Activated CD4-positive, alpha-beta T cell treated with anti-CD3 and anti-CD28 coated beads, Interleukin-2, amount 10 ng/mL, durations not matched to agents 7 days and 5 days (primary cell): ENCODE results near the gene MIA2. TPM values are rescaled to one million over a fixed set of nuclear protein-coding genes. Genes with fewer than 3 reads are reported as not detected.
A peak's percentile ranks its signal among the peaks of the same experiment; 100 is the strongest.
"Not testable (repeated sequence)": the region's sequence is repeated elsewhere in the genome, so short reads cannot be mapped to it uniquely, and the experiment has no call there.

Experiments
- CTCF ChIA-PET: fragments of 350-600 bp; sonication (Branson Sonifier 250); formaldehyde crosslinking; loops from one replicate; lab custom pipeline; 2021; ENCODE audit warnings: antibody characterized with exemption; lab: Charles Lee
- POLR2A ChIA-PET: fragments of 350-600 bp; sonication (Branson Sonifier 250); formaldehyde crosslinking; loops from one replicate; lab custom pipeline; 2021; ENCODE audit warnings: antibody characterized with exemption; lab: Charles Lee
- DNase-seq: peaks from one replicate; pipeline ENCODE4 v3.0.0-alpha.2; 2020
- H3K27ac Mint-ChIP-seq: one replicate; pipeline ENCODE4 v1.8.0; 2021; ENCODE audit warnings: mild to moderate bottlenecking, moderate library complexity, mixed read lengths
- H3K27me3 Mint-ChIP-seq: one replicate; pipeline ENCODE4 v1.8.0; 2021; ENCODE audit warnings: mixed read lengths
- H3K36me3 Mint-ChIP-seq: one replicate; pipeline ENCODE4 v1.8.0; 2021; ENCODE audit warnings: low read depth, mixed read lengths
- H3K4me1 Mint-ChIP-seq: one replicate; pipeline ENCODE4 v1.8.0; 2021; ENCODE audit warnings: mixed read lengths
- H3K4me3 Mint-ChIP-seq: one replicate; pipeline ENCODE4 v1.8.0; 2021; ENCODE audit warnings: mild to moderate bottlenecking, moderate library complexity, mixed read lengths
- H3K9me3 Mint-ChIP-seq: one replicate; pipeline ENCODE4 v1.8.0; 2021; ENCODE audit warnings: mixed read lengths
- total RNA-seq, 2 experiments: library from RNA; stranded (reverse); gene quantifications; one replicate each; pipeline ENCODE4 v1.2.3, GENCODE V29; 2021

MIA2 gene
- total RNA-seq, 2 experiments from 2014 or later = 25.5 to 28.2 TPM

DNA sequence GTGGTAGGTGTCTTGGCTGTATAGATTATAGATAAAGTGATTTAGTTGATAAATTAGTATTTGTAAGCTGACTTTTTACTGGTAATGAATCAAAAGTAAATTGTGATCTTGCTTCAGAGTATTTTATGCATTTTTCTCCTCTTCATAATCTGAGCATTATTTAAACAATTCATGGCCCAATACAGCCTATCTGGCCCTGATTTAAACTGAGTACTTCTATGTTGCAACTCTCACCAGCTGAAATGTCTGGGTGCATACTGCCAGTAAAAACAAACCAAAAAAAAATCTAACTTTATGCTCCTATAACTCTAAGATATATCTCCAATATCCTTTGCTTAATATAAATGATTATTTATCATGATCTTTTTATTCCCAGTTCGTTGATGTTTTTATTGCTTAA lies 86.6 kb downstream of the MIA2 start:
- H3K27me3 Mint-ChIP-seq = no peaks in the 10 kb centered on the region
- H3K4me1 Mint-ChIP-seq = no peaks in the 10 kb centered on the region
- H3K36me3 Mint-ChIP-seq = peaks cover 39% of the 10 kb centered on the region
- DNase-seq = no peak
- CTCF ChIA-PET = interaction anchor here (0.6 kb wide), 1 partner anchor 78 kb away, joined by 5 read pairs; no protein-coding TSS in a partner anchor
- H3K27ac Mint-ChIP-seq = no peak overlapping the region
- POLR2A ChIA-PET = no interaction called here
- no peak overlapping the region for H3K4me3 Mint-ChIP-seq
- no peaks in the 10 kb centered on the region for H3K9me3 Mint-ChIP-seq

DNA sequence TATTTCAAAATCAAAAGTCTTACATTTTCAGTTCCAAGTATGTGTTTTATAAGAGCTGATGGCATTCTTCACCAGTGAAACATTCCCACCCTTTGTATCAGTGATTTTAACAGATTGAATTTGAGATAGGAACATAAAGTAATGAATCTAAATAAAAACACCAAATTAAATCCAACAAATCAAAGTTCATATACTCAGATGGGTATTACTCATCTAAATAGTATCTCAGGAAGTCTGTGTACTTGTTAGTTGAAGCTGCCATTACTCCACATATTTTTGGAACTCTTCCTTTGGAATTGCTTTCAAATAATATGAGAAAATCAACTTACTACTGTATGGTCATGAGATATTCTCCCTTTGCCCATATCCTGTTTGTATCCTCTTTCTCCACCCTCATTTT lies 89.1 kb downstream of the MIA2 start:
- DNase-seq = no peak
- ChIA-PET CTCF (interaction anchor here (0.6 to 0.8 kb wide), 3 partner anchors 12 to 241 kb away, joined by 3 read pairs; no protein-coding TSS in a partner anchor), POLR2A (no interaction called here)
- Mint-ChIP-seq H3K27me3 (no peaks in the 10 kb centered on the region), H3K4me3 (no peak overlapping the region), H3K4me1 (no peaks in the 10 kb centered on the region), H3K27ac (no peak overlapping the region), H3K36me3 (peaks cover 39% of the 10 kb centered on the region), H3K9me3 (no peaks in the 10 kb centered on the region)

DNA sequence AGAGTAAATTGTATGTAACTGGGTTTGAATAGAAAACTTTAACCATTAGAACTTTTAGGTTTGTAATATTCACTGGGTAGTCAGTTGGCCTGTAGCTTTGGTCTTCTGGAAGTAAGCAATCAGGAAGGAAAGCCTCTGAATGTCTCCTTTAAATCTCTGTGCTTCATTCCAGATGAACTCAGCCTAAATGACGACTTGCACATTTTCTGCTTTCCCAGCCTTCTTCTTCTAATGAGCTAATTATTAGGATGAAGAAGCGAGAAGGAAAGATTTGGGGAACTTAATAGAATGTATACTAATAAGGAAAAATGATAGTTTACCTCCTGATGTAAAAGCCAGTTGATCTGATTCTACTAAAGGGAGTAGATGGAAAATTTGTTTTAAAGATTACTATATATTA lies 90.4 kb downstream of the MIA2 start:
- ChIA-PET CTCF (interaction anchor here (0.5 to 1.2 kb wide), 2 partner anchors 17 to 25 kb away, joined by 3 read pairs; no protein-coding TSS in a partner anchor), POLR2A (no interaction called here)
- Mint-ChIP-seq H3K36me3 (peaks cover 43% of the 10 kb centered on the region), H3K4me3 (no peak overlapping the region), H3K27ac (no peak overlapping the region), H3K27me3 (no peaks in the 10 kb centered on the region), H3K9me3 (no peaks in the 10 kb centered on the region), H3K4me1 (no peaks in the 10 kb centered on the region)
- DNase-seq = no peak

DNA sequence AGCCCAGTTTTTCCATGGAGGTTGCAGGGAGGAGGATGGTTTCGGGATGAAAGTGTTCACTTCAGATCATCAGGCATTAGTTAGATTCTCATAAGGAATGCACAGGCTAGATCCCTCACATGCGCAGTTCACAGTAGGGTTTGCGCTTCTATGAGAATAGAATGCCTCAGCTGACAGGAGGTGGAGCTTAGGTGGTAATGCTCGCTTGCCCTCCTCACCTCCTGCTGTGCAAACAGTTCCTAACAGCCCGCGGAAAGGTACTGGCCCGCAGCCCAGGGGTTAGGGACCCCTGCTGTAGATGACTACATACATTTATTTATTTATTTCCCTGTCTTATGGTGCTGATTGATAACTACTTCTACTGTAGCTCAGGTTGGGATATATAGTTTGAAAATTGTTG lies 105.3 kb downstream of the MIA2 start:
- Mint-ChIP-seq H3K27me3 (no peaks in the 10 kb centered on the region), H3K36me3 (peaks cover 28% of the 10 kb centered on the region), H3K4me1 (peaks cover 17% of the 10 kb centered on the region), H3K4me3 (no peak overlapping the region), H3K9me3 (no peaks in the 10 kb centered on the region), H3K27ac (no peak overlapping the region)
- ChIA-PET POLR2A (no interaction called here), CTCF (no interaction called here)
- DNase-seq = no peak

DNA sequence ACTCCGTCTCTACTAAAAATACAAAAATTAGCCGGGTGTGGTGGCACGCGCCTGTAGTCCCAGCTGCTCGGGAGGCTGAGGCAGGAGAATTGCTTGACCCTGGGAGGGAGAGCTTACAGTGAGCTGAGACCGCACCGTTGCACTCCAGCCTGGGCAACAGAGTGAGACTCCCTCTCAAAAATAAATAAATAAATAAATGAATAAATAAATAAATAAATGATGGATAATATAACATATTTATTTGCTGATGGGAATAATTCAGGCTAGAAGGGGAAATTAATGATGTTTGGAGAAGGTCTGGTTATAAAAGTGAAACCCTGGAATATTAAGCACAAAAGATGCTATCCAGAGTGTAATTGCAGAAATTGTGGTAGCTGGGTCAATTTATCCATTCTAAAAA lies 107.4 kb downstream of the MIA2 start:
- POLR2A ChIA-PET, H3K9me3 Mint-ChIP-seq, DNase-seq, CTCF ChIA-PET, H3K27me3 Mint-ChIP-seq, H3K27ac Mint-ChIP-seq, H3K4me3 Mint-ChIP-seq: not testable (repeated sequence)
- peaks cover 18% of the 10 kb centered on the region for H3K4me1 Mint-ChIP-seq
- peaks cover 32% of the 10 kb centered on the region for H3K36me3 Mint-ChIP-seq

DNA sequence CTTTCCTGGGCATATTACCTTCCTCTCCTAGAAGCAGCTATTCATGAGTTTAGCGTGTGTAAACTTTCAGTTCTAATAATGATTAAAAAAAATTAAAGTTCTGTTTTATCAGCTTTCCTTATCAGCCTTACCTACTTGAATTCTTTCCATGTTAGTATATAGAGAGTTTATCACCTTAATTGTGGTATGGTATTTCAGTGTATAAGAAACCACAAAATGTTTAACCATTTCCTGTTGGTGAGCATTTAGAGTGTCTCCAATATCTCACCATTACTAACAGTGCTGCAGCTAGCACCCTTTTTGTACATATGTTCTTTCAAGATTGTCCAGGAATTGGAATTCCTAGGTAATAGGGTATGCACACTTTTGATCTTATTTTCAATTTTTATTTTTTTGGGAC lies 109.1 kb downstream of the MIA2 start:
- H3K4me1 Mint-ChIP-seq = peaks cover 20% of the 10 kb centered on the region
- ChIA-PET POLR2A (no interaction called here), CTCF (no interaction called here)
- no peak for DNase-seq
- no peaks in the 10 kb centered on the region for H3K27me3 Mint-ChIP-seq
- peak overlapping the region; percentile 66 for H3K27ac Mint-ChIP-seq
- no peaks in the 10 kb centered on the region for H3K9me3 Mint-ChIP-seq
- H3K36me3 Mint-ChIP-seq = peaks cover 37% of the 10 kb centered on the region
- H3K4me3 Mint-ChIP-seq = no peak overlapping the region

- POLR2A ChIA-PET = no interaction called here
- Mint-ChIP-seq H3K36me3 (peaks cover 36% of the 10 kb centered on the region), H3K4me3 (no peak overlapping the region), H3K27ac (no peak overlapping the region), H3K9me3 (no peaks in the 10 kb centered on the region), H3K4me1 (peaks cover 20% of the 10 kb centered on the region), H3K27me3 (no peaks in the 10 kb centered on the region)
- CTCF ChIA-PET = interaction anchor here (0.7 to 0.9 kb wide), 2 partner anchors 10 to 201 kb away, joined by 3 read pairs; no protein-coding TSS in a partner anchor
- no peak for DNase-seq
Observed at GRCh38 chr14:39343614-39344013, 109.9 kb downstream of the MIA2 start.

- Mint-ChIP-seq H3K36me3 (peaks cover 51% of the 10 kb centered on the region), H3K27me3 (no peaks in the 10 kb centered on the region), H3K4me1 (peaks cover 2% of the 10 kb centered on the region), H3K27ac (no peak overlapping the region), H3K9me3 (peaks cover 8% of the 10 kb centered on the region), H3K4me3 (no peak overlapping the region)
- POLR2A ChIA-PET = no interaction called here
- no peak for DNase-seq
- CTCF ChIA-PET = interaction anchor here (0.5 kb wide), 1 partner anchor 67 kb away, joined by 3 read pairs; no protein-coding TSS in a partner anchor
Observed at GRCh38 chr14:39350866-39351265, 117.2 kb downstream of the MIA2 start.

DNA sequence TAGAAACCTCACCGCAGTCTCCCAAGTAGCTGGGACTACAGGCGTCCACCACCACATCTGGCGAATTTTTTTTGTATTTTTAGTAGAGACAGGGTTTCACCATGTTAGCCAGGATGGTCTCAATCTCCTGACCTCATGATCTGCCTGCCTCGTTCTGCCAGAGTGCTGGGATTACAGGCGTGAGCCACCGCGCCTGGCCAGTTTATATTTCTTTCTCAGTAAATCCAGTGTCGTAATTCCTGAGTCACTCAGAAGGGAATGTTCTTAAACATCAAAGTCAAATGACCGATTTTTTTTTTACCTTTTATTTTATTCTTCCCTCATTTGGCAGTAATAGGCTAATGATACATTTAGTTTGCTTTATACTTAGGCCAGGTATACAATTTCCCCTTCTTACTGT lies 118.0 kb downstream of the MIA2 start:
- no peaks in the 10 kb centered on the region for H3K27me3 Mint-ChIP-seq
- H3K9me3 Mint-ChIP-seq = peaks cover 8% of the 10 kb centered on the region
- POLR2A ChIA-PET = no interaction called here
- H3K4me3 Mint-ChIP-seq = no peak overlapping the region
- CTCF ChIA-PET = interaction anchor here (0.5 kb wide), 1 partner anchor 66 kb away, joined by 3 read pairs; no protein-coding TSS in a partner anchor
- H3K36me3 Mint-ChIP-seq = peaks cover 54% of the 10 kb centered on the region
- DNase-seq = no peak
- H3K27ac Mint-ChIP-seq = no peak overlapping the region
- H3K4me1 Mint-ChIP-seq = peaks cover 2% of the 10 kb centered on the region

- CTCF ChIA-PET = not testable (repeated sequence)
Observed at GRCh38 chr14:39359069-39359468, 125.4 kb downstream of the MIA2 start.

DNA sequence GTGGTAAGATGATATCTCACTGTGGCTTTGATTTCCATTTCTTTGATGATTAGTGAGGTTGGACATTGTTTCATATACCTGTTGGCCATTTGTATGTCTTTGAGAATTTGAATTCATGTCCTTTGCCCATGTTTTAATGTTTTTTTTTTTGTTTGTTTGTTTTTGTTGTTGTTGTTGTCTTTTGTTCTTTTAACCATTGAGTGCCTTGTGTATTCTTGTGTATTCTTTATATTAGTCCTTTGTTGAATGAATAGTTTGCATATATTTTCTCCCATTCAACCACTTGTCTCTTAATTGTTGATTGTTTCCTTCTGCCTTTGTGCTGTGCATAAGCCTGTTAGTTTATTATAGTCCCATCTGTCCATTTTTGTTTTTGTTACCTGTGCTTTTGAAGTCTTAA lies 126.6 kb downstream of the MIA2 start:
- H3K4me1 Mint-ChIP-seq = peaks cover 5% of the 10 kb centered on the region

More at GRCh38 chr14:39359069-39359468, 125.4 kb downstream of the MIA2 start:
- H3K27me3 Mint-ChIP-seq, H3K4me3 Mint-ChIP-seq, H3K27ac Mint-ChIP-seq, DNase-seq, POLR2A ChIA-PET, H3K4me1 Mint-ChIP-seq: not testable (repeated sequence)
- peaks cover 77% of the 10 kb centered on the region for H3K36me3 Mint-ChIP-seq
- peaks cover 13% of the 10 kb centered on the region for H3K9me3 Mint-ChIP-seq

DNA sequence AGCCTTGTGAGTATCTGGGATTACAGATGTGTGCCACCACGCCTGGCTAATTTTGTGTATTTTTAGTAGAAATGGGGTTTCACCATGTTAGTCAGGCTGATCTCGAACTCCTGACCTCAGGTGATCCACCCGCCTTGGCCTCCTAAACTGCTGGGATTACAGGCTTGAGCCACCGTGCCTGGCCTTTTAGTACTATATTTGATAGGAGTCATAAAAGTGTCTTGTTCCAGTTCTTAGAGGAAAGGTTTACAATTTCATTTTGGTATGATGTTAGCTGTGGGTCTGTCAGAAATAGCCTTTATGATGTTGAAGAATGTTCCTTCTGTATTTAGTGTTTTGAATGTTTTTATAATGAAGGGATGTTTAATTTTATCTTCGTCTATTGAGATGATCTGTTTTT lies 127.8 kb downstream of the MIA2 start:
- H3K9me3 Mint-ChIP-seq = peaks cover 28% of the 10 kb centered on the region
- CTCF ChIA-PET, H3K27ac Mint-ChIP-seq, DNase-seq, POLR2A ChIA-PET, H3K27me3 Mint-ChIP-seq, H3K4me1 Mint-ChIP-seq, H3K4me3 Mint-ChIP-seq: not testable (repeated sequence)
- H3K36me3 Mint-ChIP-seq = peaks cover 84% of the 10 kb centered on the region

More for the DNA sequence above, 126.6 kb downstream of the MIA2 start:
- CTCF ChIA-PET = no interaction called here
- H3K36me3 Mint-ChIP-seq = peaks cover 82% of the 10 kb centered on the region
- POLR2A ChIA-PET = no interaction called here
- peaks cover 21% of the 10 kb centered on the region for H3K9me3 Mint-ChIP-seq
- no peak overlapping the region for H3K27ac Mint-ChIP-seq
- DNase-seq = no peak
- H3K4me3 Mint-ChIP-seq = no peak overlapping the region
- no peaks in the 10 kb centered on the region for H3K27me3 Mint-ChIP-seq

DNA sequence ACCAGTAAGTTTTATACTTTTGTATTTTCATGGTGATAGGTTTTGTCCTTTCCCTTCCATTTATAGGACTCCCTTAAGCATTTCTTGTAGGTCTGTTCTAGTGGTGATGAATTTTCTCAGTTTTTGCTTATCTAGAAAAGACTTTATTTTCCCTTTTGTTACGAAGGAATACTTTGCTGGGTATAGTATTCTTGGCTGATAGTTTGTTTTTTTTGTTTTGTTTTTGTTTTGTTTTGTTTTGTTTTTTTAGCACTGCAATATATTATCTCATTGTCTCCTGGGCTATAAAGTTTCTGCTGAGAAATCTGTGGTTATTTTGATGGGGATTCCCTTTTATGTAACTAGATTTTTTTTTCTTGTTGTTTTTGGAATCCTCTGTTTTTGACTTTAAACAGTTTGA lies 130.8 kb downstream of the MIA2 start:
- H3K9me3 Mint-ChIP-seq = peaks cover 28% of the 10 kb centered on the region
- peaks cover 8% of the 10 kb centered on the region for H3K4me1 Mint-ChIP-seq
- H3K36me3 Mint-ChIP-seq = peaks cover 60% of the 10 kb centered on the region
- no peak overlapping the region for H3K27ac Mint-ChIP-seq
- no peak overlapping the region for H3K4me3 Mint-ChIP-seq
- DNase-seq = no peak
- H3K27me3 Mint-ChIP-seq = no peaks in the 10 kb centered on the region
- CTCF ChIA-PET = no interaction called here
- POLR2A ChIA-PET = no interaction called here

DNA sequence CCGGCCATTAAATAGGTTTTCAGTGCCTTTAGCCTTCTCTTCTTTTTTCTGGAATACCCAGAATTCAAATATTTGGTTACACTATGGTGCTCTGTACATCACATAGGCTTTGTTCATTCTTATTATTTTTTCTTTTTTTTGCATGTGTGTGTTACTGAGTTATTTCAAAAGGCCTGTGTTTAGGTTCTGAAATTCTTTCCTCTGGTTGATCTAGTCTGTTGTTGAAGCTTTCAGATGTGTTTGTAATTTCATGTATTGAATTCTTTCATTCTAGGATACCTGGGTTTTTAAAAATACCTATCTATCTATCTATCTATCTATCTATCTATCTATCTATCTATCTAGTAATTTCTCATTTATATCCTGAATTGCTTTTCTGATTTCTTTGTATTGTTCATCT lies 131.6 kb downstream of the MIA2 start:
- POLR2A ChIA-PET = no interaction called here
- Mint-ChIP-seq H3K36me3 (peaks cover 51% of the 10 kb centered on the region), H3K27ac (no peak overlapping the region), H3K4me1 (peaks cover 8% of the 10 kb centered on the region), H3K9me3 (peaks cover 28% of the 10 kb centered on the region), H3K4me3 (no peak overlapping the region), H3K27me3 (no peaks in the 10 kb centered on the region)
- no peak for DNase-seq
- CTCF ChIA-PET = interaction anchor here (0.6 kb wide), 1 partner anchor 524 kb away, joined by 3 read pairs; no protein-coding TSS in a partner anchor
